H1 (cell line): Measurements from ENCODE around the gene PRKAR1B. TPM values are rescaled to one million over a fixed set of nuclear protein-coding genes. Genes with fewer than 3 reads are reported as not detected.

Experiments
- CTCF ChIA-PET: fragments of 300-600 bp; sonication (Branson Sonifier 250); formaldehyde crosslinking; loops from one replicate; lab custom pipeline; 2021; ENCODE audit not compliant: partially characterized antibody; lab: Charles Lee
- POLR2A ChIA-PET: fragments of 300-600 bp; sonication (Branson Sonifier 250); formaldehyde crosslinking; loops from one replicate; lab custom pipeline; 2021; ENCODE audit warnings: inconsistent platforms; ENCODE audit not compliant: partially characterized antibody; lab: Charles Lee
- DNase-seq, 2 experiments: peaks; one replicate each; pipeline versions ENCODE4 v3.0.0 to v3.0.0-alpha.2; 2010 to 2022; ENCODE audit warnings: low spot score in 2 of 2, low read depth in 1 of 2, mixed read lengths in 1 of 2
- FAIRE-seq: peaks from 2 replicates; lab custom pipeline; 2011; peaks lifted over from hg19 to GRCh38; lab: Jason Lieb, UNC
- H2AFZ ChIP-seq: 2 replicates; pipeline ENCODE4 v1.8.1; 2012; ENCODE audit warnings: low read length, inconsistent platforms
- H2AK5ac ChIP-seq: 2 replicates; pipeline ENCODE4 v1.6.1; 2013; ENCODE audit warnings: low read depth, low read length
- H2BK120ac ChIP-seq: replicated peaks from 2 replicates; pipeline ENCODE3; 2013; ENCODE audit warnings: low read depth, low read length, inconsistent platforms
- H2BK12ac ChIP-seq: 2 replicates; pipeline ENCODE4 v1.6.1; 2013; ENCODE audit warnings: low read depth, low read length
- H2BK15ac ChIP-seq: 2 replicates; pipeline ENCODE4 v1.6.1; 2013; ENCODE audit warnings: low read length
- H2BK20ac ChIP-seq: 2 replicates; pipeline ENCODE4 v1.6.1; 2013; ENCODE audit warnings: low read length
- H2BK5ac ChIP-seq: 2 replicates; pipeline ENCODE4 v1.6.1; 2013; ENCODE audit warnings: low read depth, low read length
- H3K14ac ChIP-seq: 2 replicates; pipeline ENCODE4 v1.6.1; 2013; ENCODE audit warnings: inconsistent platforms; ENCODE audit not compliant: insufficient read length
- H3K18ac ChIP-seq: 2 replicates; pipeline ENCODE4 v1.6.1; 2013; ENCODE audit warnings: low read length; ENCODE audit errors: extremely low read depth
- H3K23ac ChIP-seq: 2 replicates; pipeline ENCODE4 v1.6.1; 2013; ENCODE audit warnings: inconsistent platforms; ENCODE audit not compliant: insufficient read length
- H3K23me2 ChIP-seq: 2 replicates; pipeline ENCODE4 v1.6.1; 2013; ENCODE audit warnings: low read depth, low read length
- H3K27ac ChIP-seq: 2 replicates; pipeline ENCODE4 v1.6.1; 2011; ENCODE audit warnings: low read depth, low read length, inconsistent platforms
- H3K27me3 ChIP-seq, 4 experiments: replicated peaks in 1 of 4; 1 replicate in 1 of 4; 2 replicates in 3 of 4; pipeline versions ENCODE4 v1.6.1 to v1.8.1; 2011 to 2013; ENCODE audit warnings: low read length in 3 of 4, mild to moderate bottlenecking in 3 of 4, inconsistent platforms in 2 of 4, mixed read lengths in 2 of 4, moderate library complexity in 1 of 4; ENCODE audit not compliant: control insufficient read depth in 3 of 4, insufficient read depth in 3 of 4; ENCODE audit errors: extremely low read depth in 1 of 4
- H3K36me3 ChIP-seq, 4 experiments: 2 replicates each; pipeline versions ENCODE4 v1.6.1 to v1.8.1; 2011 to 2013; ENCODE audit warnings: mild to moderate bottlenecking in 4 of 4, low read length in 3 of 4, moderate library complexity in 2 of 4, control low read depth in 1 of 4, inconsistent platforms in 1 of 4; ENCODE audit not compliant: insufficient read depth in 4 of 4, control insufficient read depth in 2 of 4
- H3K4ac ChIP-seq: replicated peaks from 2 replicates; pipeline ENCODE3; 2013; ENCODE audit warnings: low read length, low read depth, mixed read lengths, inconsistent platforms; ENCODE audit not compliant: insufficient read length
- H3K4me1 ChIP-seq, 4 experiments: replicated peaks in 1 of 4; 1 replicate in 1 of 4; 2 replicates in 3 of 4; pipeline versions ENCODE4 v1.6.1 to v1.8.1; 2011 to 2013; ENCODE audit warnings: low read length in 3 of 4, inconsistent platforms in 2 of 4, mixed read lengths in 1 of 4; ENCODE audit not compliant: insufficient read depth in 4 of 4, control insufficient read depth in 3 of 4
- H3K4me2 ChIP-seq, 2 experiments: 2 replicates each; pipeline versions ENCODE4 v1.6.1 to v1.8.1; 2011 to 2013; ENCODE audit warnings: low read depth in 2 of 2, low read length in 2 of 2, control low read depth in 1 of 2, inconsistent platforms in 1 of 2, mild to moderate bottlenecking in 1 of 2; ENCODE audit not compliant: insufficient read depth in 1 of 2
- H3K4me3 ChIP-seq, 4 experiments: fragments of 200-600, 300-600 bp in 1 of 4; sonication (generic), shearing (Covaris generic), sonication (Bioruptor Twin) in 1 of 4; 2 replicates each; pipeline versions ENCODE4 v1.5.1 to v1.8.1; 2011 to 2016; ENCODE audit warnings: low read length in 4 of 4, low read depth in 3 of 4, control low read depth in 2 of 4, inconsistent platforms in 2 of 4, mild to moderate bottlenecking in 2 of 4, mixed read lengths in 1 of 4, moderate library complexity in 1 of 4; ENCODE audit not compliant: insufficient read depth in 2 of 4; ENCODE audit errors: extremely low read depth in 1 of 4
- H3K56ac ChIP-seq: replicated peaks from 2 replicates; pipeline ENCODE3; 2013; ENCODE audit warnings: low read depth, mild to moderate bottlenecking, mixed read lengths, low read length, inconsistent platforms; ENCODE audit not compliant: insufficient read length
- H3K79me1 ChIP-seq: 2 replicates; pipeline ENCODE4 v1.6.1; 2013; ENCODE audit warnings: low read depth, low read length, control low read depth
- H3K79me2 ChIP-seq, 2 experiments: 2 replicates each; pipeline versions ENCODE4 v1.6.1 to v1.8.1; 2012 to 2013; ENCODE audit warnings: low read length in 2 of 2, mild to moderate bottlenecking in 2 of 2, inconsistent platforms in 1 of 2; ENCODE audit not compliant: insufficient read depth in 2 of 2, control insufficient read depth in 1 of 2
- H3K9ac ChIP-seq, 4 experiments: replicated peaks in 1 of 4; 1 replicate in 1 of 4; 2 replicates in 3 of 4; pipeline versions ENCODE4 v1.6.1 to v1.8.1; 2011 to 2013; ENCODE audit warnings: low read depth in 3 of 4, low read length in 3 of 4, control low read depth in 2 of 4, mild to moderate bottlenecking in 2 of 4, moderate library complexity in 2 of 4, inconsistent platforms in 1 of 4; ENCODE audit errors: extremely low read depth in 1 of 4
- H3K9me3 ChIP-seq, 2 experiments: 2 replicates each; pipeline versions ENCODE4 v1.6.1 to v1.8.1; 2012 to 2013; ENCODE audit warnings: mild to moderate bottlenecking in 2 of 2, moderate library complexity in 2 of 2, control low read depth in 1 of 2, inconsistent platforms in 1 of 2, low read depth in 1 of 2, low read length in 1 of 2, mixed read lengths in 1 of 2; ENCODE audit not compliant: insufficient read depth in 2 of 2
- H4K20me1 ChIP-seq, 2 experiments: replicated peaks in 1 of 2; 2 replicates each; pipeline versions ENCODE3 to v1.8.1; 2011 to 2013; ENCODE audit warnings: inconsistent platforms in 2 of 2, low read length in 2 of 2, mild to moderate bottlenecking in 1 of 2; ENCODE audit not compliant: insufficient read depth in 2 of 2, control insufficient read depth in 1 of 2
- H4K5ac ChIP-seq: 2 replicates; pipeline ENCODE4 v1.6.1; 2013; ENCODE audit warnings: low read length, low read depth, mixed read lengths, inconsistent platforms; ENCODE audit not compliant: insufficient read length
- H4K8ac ChIP-seq: 2 replicates; pipeline ENCODE4 v1.8.0; 2013; ENCODE audit warnings: mild to moderate bottlenecking, moderate library complexity, low read length, inconsistent platforms; ENCODE audit not compliant: insufficient read depth; ENCODE audit errors: extremely low read depth
- H4K91ac ChIP-seq: replicated peaks from 2 replicates; pipeline ENCODE3; 2013; ENCODE audit warnings: low read length, mixed read lengths, inconsistent platforms; ENCODE audit not compliant: insufficient read length
- ASH2L ChIP-seq: fragments of 200-600, 300-600 bp; sonication (generic); IDR thresholded peaks from one replicate; pipeline ENCODE4 v1.7.1; 2017; ENCODE audit warnings: low read length
- BACH1 ChIP-seq: IDR thresholded peaks from 2 replicates; pipeline ENCODE4 v1.6.1; 2012; ENCODE audit warnings: low read length, improper control_type of control experiment
- BCL11A ChIP-seq, 2 experiments: IDR thresholded peaks; one replicate each; pipeline ENCODE4 v1.6.1; 2011; ENCODE audit warnings: low read depth in 2 of 2, low read length in 2 of 2, mild to moderate bottlenecking in 2 of 2
- CHD1 ChIP-seq: IDR thresholded peaks from 2 replicates; pipeline ENCODE4 v1.6.1; 2012; ENCODE audit warnings: low read depth, low read length, improper control_type of control experiment
- CHD2 ChIP-seq: IDR thresholded peaks from 2 replicates; pipeline ENCODE4 v1.6.1; 2012; ENCODE audit warnings: low read length, improper control_type of control experiment
- CTBP2 ChIP-seq: IDR thresholded peaks from 2 replicates; pipeline ENCODE4 v1.7.0; 2011; ENCODE audit warnings: borderline replicate concordance, mild to moderate bottlenecking, moderate library complexity, mixed read lengths, low read length; ENCODE audit not compliant: insufficient read depth, insufficient read length
- RBBP5 ChIP-seq: IDR thresholded peaks from 2 replicates; pipeline ENCODE4 v1.7.1; 2012; ENCODE audit warnings: low read depth, mild to moderate bottlenecking, inconsistent platforms, low read length, moderate library complexity, borderline replicate concordance
- SIRT6 ChIP-seq: IDR thresholded peaks from one replicate; pipeline ENCODE4 v1.7.1; 2012; ENCODE audit warnings: low read length, inconsistent platforms
- SP2 ChIP-seq: IDR thresholded peaks from 2 replicates; pipeline ENCODE4 v1.6.1; 2012; ENCODE audit warnings: mild to moderate bottlenecking, low read length, inconsistent platforms
- TCF12 ChIP-seq: IDR thresholded peaks from 2 replicates; pipeline ENCODE4 v1.6.1; 2011; ENCODE audit warnings: low read depth, mild to moderate bottlenecking, low read length
- WGBS, 2 experiments: shearing (Covaris generic) in 1 of 2; methylation state at CpG; one replicate each; pipeline versions ENCODE4 v1.1.6 to v1.1.7; 2013 to 2015; ENCODE audit warnings: low lambda C conversion rate in 2 of 2, mixed read lengths in 2 of 2, inconsistent platforms in 1 of 2, low coverage in 1 of 2, missing lambda C conversion rate in 1 of 2; ENCODE audit not compliant: insufficient replicate concordance in 2 of 2, insufficient coverage in 1 of 2, insufficient read length in 1 of 2; ENCODE audit errors: extremely low coverage in 1 of 2, missing lambda C conversion rate in 1 of 2; 5-methylcytosine and 5-hydroxymethylcytosine counted together
- polyA plus RNA-seq, 7 experiments: library from polyadenylated mRNA; depleted of rRNA in 3 of 7; stranded (reverse) in 5 of 7; unstranded in 2 of 7; fragments of >200 nt in 5 of 7; fragments of 200-250 nt in 2 of 7; gene quantifications; 1 replicate in 5 of 7; 2 replicates in 1 of 7; 4 replicates in 1 of 7; pipeline versions ENCODE4 v1.2.1 to v1.2.3, GENCODE V29; 2011 to 2013; ENCODE audit warnings: missing spikeins in 2 of 7, mixed read lengths in 2 of 7
- total RNA-seq: library from RNA; stranded (reverse); fragmentation: NEBNext Ultra II Directional; extraction: Animal tissue kit (Norgen Biotek cat#: 25700); gene quantifications from 2 replicates; pipeline ENCODE4 v1.2.1, GENCODE V29; 2021

PRKAR1B gene
- total and polyA plus RNA-seq, 2 of the 8 experiments (the other 6 are each of a cell fraction or from before 2014, with no cell fraction given): 12.3 to 55.7 TPM

DNA sequence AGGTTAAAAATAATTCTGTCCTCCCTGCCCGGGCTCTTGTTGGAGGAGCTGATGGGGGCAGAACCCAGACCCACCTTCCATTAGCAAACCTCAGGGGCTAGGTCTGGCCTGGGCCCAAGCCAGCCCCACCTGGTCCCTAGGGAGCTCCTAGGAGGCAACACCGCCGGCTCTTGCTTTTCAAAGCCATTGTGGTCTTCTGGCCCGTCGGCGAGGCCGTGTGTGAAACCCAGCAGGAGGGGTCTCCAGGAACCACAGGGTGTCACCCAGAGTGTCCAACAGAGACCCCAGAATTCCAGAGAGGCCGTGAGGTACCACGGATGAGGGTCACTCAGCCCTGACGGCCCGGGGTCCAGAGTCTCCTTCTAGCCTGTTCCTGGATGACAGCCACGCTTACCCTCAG, 190.8 kb downstream of the PRKAR1B start:
- H3K9ac ChIP-seq: no peak overlapping the region
- H4K20me1 ChIP-seq: no peaks in the 10 kb centered on the region
- ChIA-PET POLR2A (no interaction called here), CTCF (no interaction called here)
- no peak overlapping the region for H4K5ac ChIP-seq
- DNase-seq (no peak), FAIRE-seq (no peak)
- no peaks in the 10 kb centered on the region for H3K36me3 ChIP-seq
- no peak overlapping the region for H4K91ac ChIP-seq
- TF ChIP-seq BACH1: no peak
- no peak for TF ChIP-seq SP2
- TF ChIP-seq CHD1: no peak
- TF ChIP-seq SIRT6: no peak
- TF ChIP-seq BCL11A (IDR thresholded peaks at IDR 0.05; ENCODE audit: low read depth in 2 of 2, low read length in 2 of 2): no peak
- TF ChIP-seq TCF12: no peak
- TF ChIP-seq CTBP2: no peak
- no peak for TF ChIP-seq ASH2L
- no peak for TF ChIP-seq RBBP5
- no peak for TF ChIP-seq CHD2
- H3K9me3 ChIP-seq: no peaks in the 10 kb centered on the region
- H3K23ac ChIP-seq: no peak overlapping the region
- no peak overlapping the region for H2BK15ac ChIP-seq
- no peak overlapping the region for H2BK12ac ChIP-seq
- H3K27me3 ChIP-seq: no peaks in the 10 kb centered on the region
- no peak overlapping the region for H3K4me2 ChIP-seq
- H3K79me1 ChIP-seq: no peaks in the 10 kb centered on the region; the same call in 1 of the 2 replicates
- no peak overlapping the region for H2BK120ac ChIP-seq
- no peak overlapping the region for H2AK5ac ChIP-seq
- H3K4me3 ChIP-seq: no peak overlapping the region
- no peak overlapping the region for H4K8ac ChIP-seq
- H2AFZ ChIP-seq: no peak overlapping the region
- H3K14ac ChIP-seq: no peak overlapping the region
- H3K79me2 ChIP-seq: no peaks in the 10 kb centered on the region
- no peak overlapping the region for H3K4ac ChIP-seq
- no peaks in the 10 kb centered on the region for H3K23me2 ChIP-seq
- H3K18ac ChIP-seq: no peak overlapping the region
- H2BK20ac ChIP-seq: no peak overlapping the region
- 95% methylated on average over 12 of the region's 12 CpGs; no CpG with 5 or more reads in 1 of the 2 experiments for WGBS, 2 experiments
- H3K56ac ChIP-seq: no peak overlapping the region
- H3K4me1 ChIP-seq: peaks cover 0 to 15% (median 9%) of the 10 kb centered on the region in 4 experiments; a peak in 5 of 7 replicates
- H3K27ac ChIP-seq: no peak overlapping the region
- no peak overlapping the region; the same call in 1 of the 2 replicates for H2BK5ac ChIP-seq
